ENCODE data around the gene MAX. TPM values are rescaled to one million over a fixed set of nuclear protein-coding genes. Genes with fewer than 3 reads are reported as not detected.

MAX gene
- total RNA-seq, 2 experiments from 2014 or later, result 159 to 171 TPM

DNA sequence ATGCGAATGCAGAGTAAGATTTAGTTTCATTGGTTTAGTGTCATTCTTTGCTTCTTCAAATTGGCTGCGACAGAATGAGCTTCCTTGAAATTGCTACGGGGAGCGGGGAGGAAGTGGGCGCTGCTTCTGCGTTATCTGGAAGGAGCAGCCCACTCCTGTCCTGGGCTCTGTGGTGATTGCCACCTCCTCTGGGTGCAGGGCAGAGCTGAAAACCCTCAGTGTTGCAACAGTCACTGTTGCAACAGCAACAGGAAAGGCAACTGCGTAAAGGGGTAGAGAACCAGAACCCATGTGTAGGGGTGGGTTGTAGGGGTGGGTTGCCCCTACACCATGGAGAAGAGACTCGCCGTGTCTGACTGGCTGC lies 57.7 kb downstream of the MAX start:
- Histone ChIP-seq H3K4me3 (ENCODE audit: low read length) (no peak overlapping the region), H3K36me3 (ENCODE audit: insufficient read depth, low read length) (peaks cover 34% of the 10 kb centered on the region), H3K27ac (ENCODE audit: low read depth in 1 of 2, low read length in 2 of 2) (no peak overlapping the region), H3K4me1 (ENCODE audit: insufficient read depth, low read length) (peaks cover 3% of the 10 kb centered on the region), H3K27me3 (ENCODE audit: control insufficient read depth in 1 of 2, insufficient read depth in 2 of 2, low read length in 2 of 2) (no peaks in the 10 kb centered on the region), H3K9me3 (ENCODE audit: control insufficient read depth in 1 of 2, insufficient read depth in 1 of 2, low read length in 2 of 2) (no peaks in the 10 kb centered on the region)
- DNase-seq, result peak in 3 of 14 experiments; percentile 7 to 21 (median 12)
- CTCF ChIA-PET, result no interaction called here
- Mint-ChIP-seq H3K27me3 (no peaks in the 10 kb centered on the region), H3K4me1 (ENCODE audit: low read depth) (peaks cover 9% of the 10 kb centered on the region), H3K9me3 (no peaks in the 10 kb centered on the region), H3K4me3 (no peak overlapping the region), H3K27ac (no peak overlapping the region), H3K36me3 (ENCODE audit: low read depth) (peaks cover 62% of the 10 kb centered on the region)
- intact Hi-C loops (cut with DNase I, micrococcal nuclease), result no loop called here
- POLR2A ChIA-PET, result no interaction called here
- no peak for ATAC-seq (ENCODE audit: poor library complexity)
- TF ChIP-seq, protein P1, sequence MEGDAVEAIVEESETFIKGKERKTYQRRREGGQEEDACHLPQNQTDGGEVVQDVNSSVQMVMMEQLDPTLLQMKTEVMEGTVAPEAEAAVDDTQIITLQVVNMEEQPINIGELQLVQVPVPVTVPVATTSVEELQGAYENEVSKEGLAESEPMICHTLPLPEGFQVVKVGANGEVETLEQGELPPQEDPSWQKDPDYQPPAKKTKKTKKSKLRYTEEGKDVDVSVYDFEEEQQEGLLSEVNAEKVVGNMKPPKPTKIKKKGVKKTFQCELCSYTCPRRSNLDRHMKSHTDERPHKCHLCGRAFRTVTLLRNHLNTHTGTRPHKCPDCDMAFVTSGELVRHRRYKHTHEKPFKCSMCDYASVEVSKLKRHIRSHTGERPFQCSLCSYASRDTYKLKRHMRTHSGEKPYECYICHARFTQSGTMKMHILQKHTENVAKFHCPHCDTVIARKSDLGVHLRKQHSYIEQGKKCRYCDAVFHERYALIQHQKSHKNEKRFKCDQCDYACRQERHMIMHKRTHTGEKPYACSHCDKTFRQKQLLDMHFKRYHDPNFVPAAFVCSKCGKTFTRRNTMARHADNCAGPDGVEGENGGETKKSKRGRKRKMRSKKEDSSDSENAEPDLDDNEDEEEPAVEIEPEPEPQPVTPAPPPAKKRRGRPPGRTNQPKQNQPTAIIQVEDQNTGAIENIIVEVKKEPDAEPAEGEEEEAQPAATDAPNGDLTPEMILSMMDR (IDR thresholded peaks at IDR 0.05), result no peak

DNA sequence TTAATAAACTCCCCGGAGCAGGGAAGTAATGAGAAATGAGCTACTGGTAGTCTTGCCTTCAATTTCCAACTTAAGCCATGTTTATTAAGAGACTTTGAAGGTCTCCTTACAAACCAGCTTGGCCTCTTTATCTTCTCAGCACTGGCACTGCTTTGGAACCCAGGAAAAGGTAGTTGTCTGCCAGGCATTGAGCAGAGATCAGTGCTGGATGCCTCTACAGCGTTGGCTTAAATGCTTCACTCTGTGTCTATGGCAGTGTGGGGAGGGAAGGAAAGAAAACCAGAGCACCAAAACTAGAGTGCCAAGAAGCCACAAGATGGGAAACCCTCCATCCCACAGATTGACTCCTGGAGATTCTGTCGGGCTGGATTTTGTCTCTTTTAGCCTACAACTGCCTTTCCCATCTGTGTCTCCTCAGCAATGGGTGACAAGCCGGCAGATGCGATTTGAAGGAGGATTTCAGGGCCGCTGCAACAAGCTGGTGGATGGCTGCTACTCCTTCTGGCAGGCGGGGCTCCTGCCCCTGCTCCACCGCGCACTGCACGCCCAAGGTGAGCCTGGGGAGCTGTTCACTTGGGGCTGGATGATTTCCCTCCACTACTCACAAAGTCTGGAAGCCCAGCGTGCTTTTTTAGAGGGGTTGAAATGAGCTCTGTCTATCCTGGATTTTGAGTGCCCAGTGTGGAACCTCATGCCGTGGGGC lies 58.3 kb downstream of the MAX start:
- Histone ChIP-seq H3K27ac (ENCODE audit: low read depth in 1 of 2, low read length in 2 of 2) (no peak overlapping the region), H3K27me3 (ENCODE audit: control insufficient read depth in 1 of 2, insufficient read depth in 2 of 2, low read length in 2 of 2) (no peaks in the 10 kb centered on the region), H3K4me3 (ENCODE audit: low read length) (no peak overlapping the region), H3K36me3 (ENCODE audit: insufficient read depth, low read length) (peaks cover 34% of the 10 kb centered on the region), H3K9me3 (ENCODE audit: control insufficient read depth in 1 of 2, insufficient read depth in 1 of 2, low read length in 2 of 2) (no peaks in the 10 kb centered on the region), H3K4me1 (ENCODE audit: insufficient read depth, low read length) (peaks cover 3% of the 10 kb centered on the region)
- Mint-ChIP-seq H3K36me3 (ENCODE audit: low read depth) (peaks cover 66% of the 10 kb centered on the region), H3K27me3 (no peaks in the 10 kb centered on the region), H3K27ac (no peak overlapping the region), H3K4me1 (ENCODE audit: low read depth) (peaks cover 9% of the 10 kb centered on the region), H3K9me3 (no peaks in the 10 kb centered on the region), H3K4me3 (no peak overlapping the region)
- ChIA-PET POLR2A (no interaction called here), CTCF (no interaction called here)
- TF ChIP-seq, protein P1 (IDR thresholded peaks at IDR 0.05), result no peak
- ATAC-seq (ENCODE audit: poor library complexity), result no peak
- DNase-seq, result no peak
- intact Hi-C loops (cut with DNase I, micrococcal nuclease), result no loop called here

DNA sequence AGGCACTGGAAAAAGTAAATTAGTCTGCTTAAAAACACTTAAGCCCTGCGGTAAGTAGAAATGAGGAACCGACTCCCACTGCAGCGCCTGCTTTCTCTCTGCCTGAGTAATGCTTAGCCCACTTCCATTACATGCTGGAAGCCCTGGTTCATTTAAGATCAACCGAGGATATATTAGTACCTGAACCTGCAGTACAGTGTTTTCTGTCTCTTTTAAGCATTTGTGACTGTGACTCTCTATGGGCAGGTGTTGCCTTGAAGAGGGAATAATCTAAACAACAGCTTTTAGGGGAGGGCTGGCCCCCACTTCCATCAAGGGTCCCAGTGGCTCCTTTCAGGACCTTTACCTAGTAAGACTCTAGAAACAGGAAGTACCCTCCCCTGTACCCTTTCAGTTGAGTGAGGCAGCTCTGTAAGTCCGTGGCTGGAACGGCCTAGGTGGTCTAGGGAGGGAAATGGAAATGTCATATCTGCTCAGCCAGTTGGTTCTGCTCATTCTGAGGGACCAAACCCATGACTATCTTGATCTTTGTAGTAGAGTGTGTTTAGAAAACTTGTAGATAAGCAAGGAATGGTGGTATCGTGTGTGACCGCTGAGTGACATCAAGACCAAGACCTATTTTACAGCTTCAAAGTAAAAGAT lies 59.5 kb downstream of the MAX start:
- no peak overlapping the region for H3K4me3 Mint-ChIP-seq
- Histone ChIP-seq H3K27ac (ENCODE audit: low read depth in 1 of 2, low read length in 2 of 2) (no peak overlapping the region), H3K27me3 (ENCODE audit: control insufficient read depth in 1 of 2, insufficient read depth in 2 of 2, low read length in 2 of 2) (no peaks in the 10 kb centered on the region), H3K4me1 (ENCODE audit: insufficient read depth, low read length) (peaks cover under 1% of the 10 kb centered on the region), H3K4me3 (ENCODE audit: low read length) (no peak overlapping the region), H3K9me3 (ENCODE audit: control insufficient read depth in 1 of 2, insufficient read depth in 1 of 2, low read length in 2 of 2) (no peaks in the 10 kb centered on the region), H3K36me3 (ENCODE audit: insufficient read depth, low read length) (peaks cover 34% of the 10 kb centered on the region)
- no peaks in the 10 kb centered on the region for H3K27me3 Mint-ChIP-seq
- H3K4me1 Mint-ChIP-seq (ENCODE audit: low read depth), result peaks cover 8% of the 10 kb centered on the region
- ChIA-PET CTCF (no interaction called here), POLR2A (no interaction called here)
- DNase-seq (peak in 2 of 14 experiments; percentile 26 to 29), ATAC-seq (ENCODE audit: poor library complexity) (no peak)
- peak overlapping the region; percentile 14 for H3K27ac Mint-ChIP-seq
- intact Hi-C loops (cut with DNase I, micrococcal nuclease), result no loop called here
- no peaks in the 10 kb centered on the region for H3K9me3 Mint-ChIP-seq
- peaks cover 71% of the 10 kb centered on the region for H3K36me3 Mint-ChIP-seq (ENCODE audit: low read depth)
- TF ChIP-seq, protein P1 (IDR thresholded peaks at IDR 0.05), result no peak

All from CD4-positive, alpha-beta T cell (primary cell).